Measurements from ENCODE around the gene TRIM46.

Gene TRIM46

GRCh38 chr1:155184835-155185782 is 11.5 kb downstream of the TRIM46 start:
- in situ Hi-C loops (cut with MboI; ENCODE audit: low sequenced_read_pairs): loop anchor here (25.0 kb wide), 1 partner anchor 402 kb away; no protein-coding TSS in a partner anchor

- in situ Hi-C loops (cut with MboI; ENCODE audit: low sequenced_read_pairs): loop anchor here (25.0 kb wide), 1 partner anchor 402 kb away; no protein-coding TSS in a partner anchor
Observed at GRCh38 chr1:155185783-155186066, 12.1 kb downstream of the TRIM46 start.

GRCh38 chr1:155186067-155186793 is 12.6 kb downstream of the TRIM46 start:
- in situ Hi-C loops (cut with MboI; ENCODE audit: low sequenced_read_pairs): loop anchor here (25.0 kb wide), 1 partner anchor 401 kb away; no protein-coding TSS in a partner anchor

- in situ Hi-C loops (cut with MboI; ENCODE audit: low sequenced_read_pairs): loop anchor here (25.0 kb wide), 1 partner anchor 400 kb away; no protein-coding TSS in a partner anchor
Observed at GRCh38 chr1:155186794-155187455, 13.3 kb downstream of the TRIM46 start.

- in situ Hi-C loops (cut with MboI; ENCODE audit: low sequenced_read_pairs): loop anchor here (25.0 kb wide), 1 partner anchor 400 kb away; no protein-coding TSS in a partner anchor
Observed at GRCh38 chr1:155187456-155187891, 13.8 kb downstream of the TRIM46 start.

- in situ Hi-C loops (cut with MboI; ENCODE audit: low sequenced_read_pairs): loop anchor here (25.0 kb wide), 1 partner anchor 399 kb away; no protein-coding TSS in a partner anchor
Observed at GRCh38 chr1:155188268-155188667, 14.6 kb downstream of the TRIM46 start.

GRCh38 chr1:155189926-155190325 is 16.3 kb downstream of the TRIM46 start:
- in situ Hi-C loops (cut with MboI; ENCODE audit: low sequenced_read_pairs): loop anchor here (25.0 kb wide), 1 partner anchor 397 kb away; no protein-coding TSS in a partner anchor

GRCh38 chr1:155191904-155192303 is 18.3 kb downstream of the TRIM46 start:
- in situ Hi-C loops (cut with MboI; ENCODE audit: low sequenced_read_pairs): loop anchor here (25.0 kb wide), 1 partner anchor 395 kb away; no protein-coding TSS in a partner anchor

GRCh38 chr1:155192346-155193274 is 19.0 kb downstream of the TRIM46 start:
- in situ Hi-C loops (cut with MboI; ENCODE audit: low sequenced_read_pairs): loop anchor here (25.0 kb wide), 1 partner anchor 395 kb away; no protein-coding TSS in a partner anchor

- in situ Hi-C loops (cut with MboI; ENCODE audit: low sequenced_read_pairs): loop anchor here (25.0 kb wide), 1 partner anchor 394 kb away; no protein-coding TSS in a partner anchor
Observed at GRCh38 chr1:155193275-155193990, 19.8 kb downstream of the TRIM46 start.

GRCh38 chr1:155193991-155194240 is 20.3 kb downstream of the TRIM46 start:
- in situ Hi-C loops (cut with MboI; ENCODE audit: low sequenced_read_pairs): loop anchor here (25.0 kb wide), 1 partner anchor 393 kb away; no protein-coding TSS in a partner anchor

GRCh38 chr1:155195201-155196102 is 21.8 kb downstream of the TRIM46 start:
- in situ Hi-C loops (cut with MboI; ENCODE audit: low sequenced_read_pairs): loop anchor here (25.0 kb wide), 1 partner anchor 392 kb away; no protein-coding TSS in a partner anchor

- in situ Hi-C loops (cut with MboI; ENCODE audit: low sequenced_read_pairs): loop anchor here (25.0 kb wide), 1 partner anchor 391 kb away; no protein-coding TSS in a partner anchor
Observed at GRCh38 chr1:155196103-155196892, 22.6 kb downstream of the TRIM46 start.

GRCh38 chr1:155196893-155197638 is 23.4 kb downstream of the TRIM46 start:
- in situ Hi-C loops (cut with MboI; ENCODE audit: low sequenced_read_pairs): loop anchor here (25.0 kb wide), 1 partner anchor 390 kb away; no protein-coding TSS in a partner anchor

- in situ Hi-C loops (cut with MboI; ENCODE audit: low sequenced_read_pairs): loop anchor here (25.0 kb wide), 1 partner anchor 389 kb away; no protein-coding TSS in a partner anchor
Observed at GRCh38 chr1:155197901-155198546, 24.4 kb downstream of the TRIM46 start.

GRCh38 chr1:155198547-155198906 is 24.9 kb downstream of the TRIM46 start:
- in situ Hi-C loops (cut with MboI; ENCODE audit: low sequenced_read_pairs): loop anchor here (25.0 kb wide), 1 partner anchor 389 kb away; no protein-coding TSS in a partner anchor
